HT-29 (cell line): Measurements from ENCODE around the gene IFITM1. TPM values are rescaled to one million over a fixed set of nuclear protein-coding genes. Genes with fewer than 3 reads are reported as not detected.
"Not testable (repeated sequence)": the region's sequence is repeated elsewhere in the genome, so short reads cannot be mapped to it uniquely, and the experiment has no call there.

Source experiments
- DNase-seq: peaks from one replicate; pipeline ENCODE4 v3.0.0-alpha.2; 2015; ENCODE audit warnings: low spot score
- total RNA-seq: library from RNA; depleted of rRNA; stranded (reverse); fragments of >200 nt; shearing (Covaris generic); gene quantifications from 2 replicates; pipeline ENCODE4 v1.2.3, GENCODE V29; 2014

The IFITM1 gene
- total RNA-seq, 1 experiment from 2014 or later, result 6.8 TPM

DNA sequence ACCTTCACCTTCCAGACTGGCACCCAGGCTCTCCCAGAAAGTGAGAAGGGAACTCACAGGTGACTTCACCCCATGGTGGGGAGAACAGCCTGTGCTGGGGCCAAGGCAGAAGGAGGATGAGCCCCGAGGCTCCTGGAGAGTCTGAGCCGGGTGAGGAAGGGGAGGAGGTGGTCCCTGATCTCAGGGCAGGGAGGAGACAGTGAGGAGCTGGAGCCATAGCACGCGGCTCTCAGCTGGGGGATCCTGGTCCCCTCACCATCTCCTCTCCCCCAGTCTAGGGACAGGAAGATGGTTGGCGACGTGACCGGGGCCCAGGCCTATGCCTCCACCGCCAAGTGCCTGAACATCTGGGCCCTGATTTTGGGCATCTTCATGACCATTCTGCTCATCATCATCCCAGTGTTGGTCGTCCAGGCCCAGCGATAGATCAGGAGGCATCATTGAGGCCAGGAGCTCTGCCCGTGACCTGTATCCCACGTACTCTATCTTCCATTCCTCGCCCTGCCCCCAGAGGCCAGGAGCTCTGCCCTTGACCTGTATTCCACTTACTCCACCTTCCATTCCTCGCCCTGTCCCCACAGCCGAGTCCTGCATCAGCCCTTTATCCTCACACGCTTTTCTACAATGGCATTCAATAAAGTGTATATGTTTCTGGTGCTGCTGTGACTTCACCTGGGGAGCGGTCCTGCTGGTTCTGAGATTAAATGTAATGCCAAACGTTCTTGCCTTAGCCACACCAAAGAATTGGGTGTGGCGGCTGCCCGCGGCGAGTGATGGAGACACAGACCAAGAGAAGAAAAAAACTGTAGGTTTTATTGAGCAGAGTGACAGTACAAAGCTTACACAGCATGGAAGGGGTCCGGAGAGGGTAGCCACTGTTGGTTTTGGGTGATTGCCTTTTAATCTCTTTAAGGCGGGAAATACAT is 4.8 kb upstream of the IFITM1 start:
- not testable (repeated sequence) for DNase-seq

DNA sequence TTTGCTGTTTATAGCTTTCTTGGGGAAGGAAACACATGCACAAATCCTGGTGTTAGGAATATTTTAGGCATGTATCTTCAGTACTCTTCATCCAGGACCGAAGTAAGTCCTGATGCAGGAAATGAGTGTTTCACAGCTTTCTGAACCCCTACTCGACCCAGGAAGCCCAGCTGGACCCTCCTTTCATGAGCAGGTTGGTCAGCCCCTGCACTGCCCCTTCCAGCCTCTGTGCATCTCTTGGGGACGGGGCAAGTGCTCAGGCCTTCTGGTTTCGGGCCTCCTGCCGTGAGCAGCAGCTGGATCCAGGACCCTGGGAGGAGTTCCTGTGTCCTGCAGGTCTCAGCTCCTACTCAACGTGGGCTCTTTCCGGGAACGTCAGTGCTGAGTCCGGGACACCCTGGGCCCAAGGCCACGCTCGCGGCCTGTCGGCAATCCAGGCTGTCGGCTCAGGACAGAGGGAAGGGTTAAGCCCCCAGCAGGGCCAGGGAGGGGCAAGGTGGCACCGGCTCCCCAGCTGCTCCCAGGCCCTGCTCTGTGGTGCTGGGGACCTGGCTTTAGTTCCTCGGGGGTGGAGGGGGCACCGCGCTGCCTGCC is 3.8 kb upstream of the IFITM1 start:
- DNase-seq, result not testable (repeated sequence)

DNA sequence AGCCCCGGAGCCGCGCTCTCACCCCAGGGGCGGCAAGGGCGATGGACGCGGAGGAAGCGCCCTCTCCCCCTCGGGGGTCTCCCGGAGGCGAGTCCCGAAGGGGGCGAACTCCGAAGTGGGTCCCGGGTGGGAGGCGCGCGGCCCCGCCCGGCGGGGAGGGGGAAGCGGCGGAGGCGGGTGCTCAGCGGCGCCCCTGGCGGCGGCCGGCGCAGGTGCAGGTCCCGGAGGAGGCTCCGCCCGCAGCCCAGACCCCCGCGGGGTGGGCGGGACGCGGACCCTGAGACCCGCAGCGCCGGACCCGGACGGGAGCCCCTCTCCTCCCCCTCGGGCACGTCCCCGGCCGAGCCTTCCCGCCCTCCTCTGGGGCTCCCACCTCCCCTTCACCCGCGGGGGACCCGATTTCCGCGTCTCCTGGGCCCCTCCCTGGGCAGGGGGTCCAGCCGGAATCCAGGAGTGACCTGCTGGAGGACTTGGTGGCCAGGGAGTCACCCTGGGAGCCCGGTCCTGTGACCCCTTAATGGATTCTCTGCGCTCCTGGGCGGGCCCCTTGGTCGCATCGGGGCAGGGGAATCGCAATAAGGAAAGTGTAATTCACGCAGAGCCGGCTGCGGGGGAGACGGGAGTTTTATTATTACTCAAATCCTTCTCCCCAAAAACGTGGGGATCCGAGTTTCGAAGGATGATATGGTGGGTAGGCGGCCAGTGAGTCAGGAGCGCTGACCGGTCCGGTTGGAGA is 2.7 kb upstream of the IFITM1 start:
- DNase-seq, result not testable (repeated sequence)

DNA sequence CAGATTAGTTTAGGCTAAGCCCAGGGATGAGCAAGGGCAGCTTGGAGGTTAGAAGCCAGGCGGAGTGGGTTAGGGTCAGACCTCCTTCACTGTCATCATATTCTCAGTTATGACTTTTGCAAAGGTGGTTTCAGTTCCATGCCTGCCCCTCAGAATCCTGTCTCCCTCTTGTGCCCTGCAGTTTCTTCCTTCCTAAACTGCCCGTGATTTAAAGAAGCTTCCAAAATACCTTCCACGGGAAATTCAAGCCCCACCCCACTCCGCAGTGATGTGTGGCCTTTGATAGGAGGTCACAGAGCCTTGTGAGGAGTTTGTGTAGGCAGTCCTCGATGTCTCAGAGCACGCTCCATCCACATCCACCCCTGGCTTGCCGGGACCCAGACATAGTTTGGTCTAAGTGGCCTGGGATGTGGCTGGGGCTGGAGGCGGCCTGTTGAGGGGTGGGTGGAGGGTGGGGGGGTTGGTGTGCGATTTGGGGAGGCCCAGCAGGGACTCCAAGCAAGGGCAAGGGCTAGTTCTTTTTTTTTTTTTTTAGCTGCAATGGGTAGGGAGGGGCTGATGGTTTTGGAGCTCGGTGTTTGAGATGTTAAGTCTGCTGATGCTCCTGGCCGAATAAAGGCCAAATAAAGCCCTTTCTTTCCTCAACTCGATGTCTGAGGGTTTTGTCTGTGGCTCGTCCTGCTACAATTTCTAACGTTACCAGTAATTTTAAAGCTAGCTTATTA is 1.6 kb upstream of the IFITM1 start:
- DNase-seq, result no peak

DNA sequence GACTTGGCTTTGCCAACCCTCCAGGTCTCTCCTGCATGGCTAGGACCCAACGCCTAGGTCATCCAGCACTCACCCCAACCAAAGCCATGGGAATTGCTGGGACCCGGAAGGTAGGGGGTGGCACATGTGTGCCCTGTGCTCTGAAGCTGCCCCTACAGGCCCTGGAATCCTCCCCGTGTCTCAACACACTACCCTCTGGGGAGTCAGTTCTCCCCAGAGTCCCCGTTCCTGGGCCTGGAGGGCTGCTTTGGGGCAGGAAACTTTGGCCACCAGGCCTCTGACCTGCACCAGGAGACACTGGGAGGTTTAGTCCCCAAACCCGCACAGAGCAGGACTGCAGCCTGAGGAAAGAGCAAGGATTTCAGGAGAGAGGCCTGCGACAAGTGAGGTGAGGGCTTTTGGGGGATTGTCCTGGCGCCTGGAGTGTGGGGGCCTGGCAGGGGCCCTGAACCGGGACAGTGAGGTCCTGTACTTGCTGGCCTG is 495 bp upstream of the IFITM1 start:
- DNase-seq, result no peak

DNA sequence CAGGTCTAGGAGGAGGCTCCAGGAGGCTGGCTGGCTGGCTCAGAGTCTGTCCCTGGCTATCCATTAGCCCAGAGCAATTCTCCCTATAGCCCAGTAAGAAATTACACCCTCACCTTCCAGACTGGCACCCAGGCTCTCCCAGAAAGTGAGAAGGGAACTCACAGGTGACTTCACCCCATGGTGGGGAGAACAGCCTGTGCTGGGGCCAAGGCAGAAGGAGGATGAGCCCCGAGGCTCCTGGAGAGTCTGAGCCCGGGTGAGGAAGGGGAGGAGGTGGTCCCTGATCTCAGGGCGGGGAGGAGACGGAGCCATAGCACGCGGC is 675 bp downstream of the IFITM1 start:
- DNase-seq, result not testable (repeated sequence)

DNA sequence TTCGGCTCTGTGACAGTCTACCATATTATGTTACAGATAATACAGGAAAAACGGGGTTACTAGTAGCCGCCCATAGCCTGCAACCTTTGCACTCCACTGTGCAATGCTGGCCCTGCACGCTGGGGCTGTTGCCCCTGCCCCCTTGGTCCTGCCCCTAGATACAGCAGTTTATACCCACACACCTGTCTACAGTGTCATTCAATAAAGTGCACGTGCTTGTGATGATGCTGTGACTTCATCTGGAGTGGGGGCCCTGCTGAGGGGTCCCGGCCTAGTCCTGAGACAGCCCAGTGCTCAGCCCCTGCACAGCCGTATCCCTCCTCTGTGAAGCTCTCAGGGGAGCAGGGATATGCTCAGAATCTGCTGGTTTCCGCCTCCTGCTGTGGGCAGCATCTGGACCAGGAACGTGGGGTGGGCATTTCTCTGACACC is 1.2 kb downstream of the IFITM1 start:
- no peak for DNase-seq

DNA sequence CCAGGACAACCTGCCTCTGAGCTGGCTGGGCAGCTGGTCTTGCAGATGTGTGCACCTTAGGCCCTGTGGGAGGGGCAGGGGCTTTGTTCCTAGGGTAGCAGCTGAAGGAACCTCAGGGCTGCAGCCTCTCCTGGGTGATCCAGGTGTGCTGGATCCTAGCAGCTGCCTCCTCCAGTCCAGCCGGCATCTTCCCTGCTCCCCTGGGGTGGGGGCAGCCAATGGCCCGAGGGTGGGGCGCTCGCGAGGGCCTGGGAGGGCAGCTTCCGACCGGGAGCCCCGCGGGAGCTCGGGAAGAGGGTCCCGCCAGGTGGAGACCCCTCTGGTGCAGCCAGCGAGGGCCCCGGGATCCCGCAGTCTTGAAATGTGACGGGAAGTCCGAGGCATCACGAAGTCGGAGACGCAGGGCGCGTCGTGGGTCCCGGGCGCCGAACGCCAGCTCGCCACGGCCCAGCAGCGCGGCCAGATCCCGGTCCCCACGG is 1.7 kb downstream of the IFITM1 start:
- no peak for DNase-seq

DNA sequence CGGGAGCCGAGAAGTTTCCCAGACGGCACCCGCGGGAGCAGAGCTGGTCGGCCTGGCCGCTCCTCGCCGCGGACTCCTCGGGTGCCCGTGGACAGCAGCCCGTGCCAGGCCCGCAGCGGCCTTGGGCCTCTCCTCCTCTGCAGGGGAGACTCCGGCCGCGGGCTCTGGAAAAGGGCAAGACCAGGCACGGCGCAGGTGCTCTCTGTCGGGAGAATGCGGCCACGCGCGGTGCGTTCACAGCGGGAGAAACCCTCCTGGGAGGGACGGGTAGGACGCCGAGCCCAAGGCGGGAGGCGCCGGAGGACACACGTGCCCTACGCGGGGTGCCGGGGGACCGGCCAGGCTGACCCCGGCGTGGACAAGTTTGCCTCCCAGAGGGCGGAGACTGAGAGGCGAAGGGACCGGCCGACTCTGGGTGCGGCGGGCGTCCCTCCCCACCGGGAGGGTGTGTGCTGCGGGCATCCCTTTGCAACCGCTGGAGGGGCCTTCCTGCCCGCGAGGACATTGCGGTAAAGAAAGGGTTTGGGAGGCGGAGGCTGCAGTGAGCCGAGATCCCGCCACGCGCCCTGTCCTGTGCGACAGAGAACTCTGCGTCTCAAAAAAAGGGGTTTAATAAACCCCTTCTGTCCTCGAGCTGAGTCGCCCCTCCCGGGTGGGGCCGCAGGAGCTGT is 2.3 kb downstream of the IFITM1 start:
- DNase-seq, result no peak

DNA sequence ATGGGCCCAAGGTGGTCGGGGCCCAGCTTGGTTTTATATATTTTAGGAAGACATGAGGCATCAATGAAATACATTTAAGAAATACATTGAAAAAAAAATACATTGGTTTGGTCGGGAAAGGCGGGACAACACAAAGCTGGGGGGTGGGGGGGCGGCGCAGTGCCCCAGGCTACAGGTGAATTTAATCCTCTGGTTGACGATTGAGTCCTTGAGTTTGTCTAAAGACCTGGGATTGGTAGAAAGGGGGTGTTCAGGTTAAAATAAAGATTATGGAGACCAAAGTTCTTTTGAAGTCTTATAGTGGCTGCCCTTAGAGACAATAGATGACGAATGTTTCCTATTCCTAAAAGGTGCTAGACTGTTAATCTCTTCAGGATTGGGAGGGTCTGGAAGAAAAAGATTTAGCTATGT is 3.1 kb downstream of the IFITM1 start:
- DNase-seq, result no peak

DNA sequence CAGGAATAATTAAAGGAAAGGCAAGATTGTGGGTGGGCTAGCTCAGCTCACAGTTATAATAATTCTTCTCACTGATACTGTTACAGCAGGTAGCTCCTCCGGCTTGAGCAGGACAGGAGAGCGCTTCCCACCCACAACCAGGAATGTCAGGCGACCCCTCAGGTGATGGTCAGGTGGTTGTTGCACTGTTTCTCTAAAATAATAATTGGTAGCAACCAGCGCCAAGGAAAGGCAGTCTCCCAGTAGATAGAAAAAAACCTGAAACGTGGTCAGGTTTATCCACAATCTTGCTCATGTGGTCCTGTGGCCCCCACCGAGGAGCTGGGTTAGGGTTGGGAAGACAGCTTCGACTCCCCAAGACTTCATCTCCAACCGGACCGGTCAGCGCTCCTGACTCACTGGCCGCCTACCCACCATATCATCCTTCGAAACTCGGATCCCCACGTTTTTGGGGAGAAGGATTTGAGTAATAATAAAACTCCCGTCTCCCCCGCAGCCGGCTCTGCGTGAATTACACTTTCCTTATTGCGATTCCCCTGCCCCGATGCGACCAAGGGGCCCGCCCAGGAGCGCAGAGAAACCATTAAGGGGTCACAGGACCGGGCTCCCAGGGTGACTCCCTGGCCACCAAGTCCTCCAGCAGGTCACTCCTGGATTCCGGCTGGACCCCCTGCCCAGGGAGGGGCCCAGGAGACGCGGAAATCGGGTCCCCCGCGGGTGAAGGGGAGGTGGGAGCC is 4.0 kb downstream of the IFITM1 start:
- DNase-seq, result not testable (repeated sequence)

DNA sequence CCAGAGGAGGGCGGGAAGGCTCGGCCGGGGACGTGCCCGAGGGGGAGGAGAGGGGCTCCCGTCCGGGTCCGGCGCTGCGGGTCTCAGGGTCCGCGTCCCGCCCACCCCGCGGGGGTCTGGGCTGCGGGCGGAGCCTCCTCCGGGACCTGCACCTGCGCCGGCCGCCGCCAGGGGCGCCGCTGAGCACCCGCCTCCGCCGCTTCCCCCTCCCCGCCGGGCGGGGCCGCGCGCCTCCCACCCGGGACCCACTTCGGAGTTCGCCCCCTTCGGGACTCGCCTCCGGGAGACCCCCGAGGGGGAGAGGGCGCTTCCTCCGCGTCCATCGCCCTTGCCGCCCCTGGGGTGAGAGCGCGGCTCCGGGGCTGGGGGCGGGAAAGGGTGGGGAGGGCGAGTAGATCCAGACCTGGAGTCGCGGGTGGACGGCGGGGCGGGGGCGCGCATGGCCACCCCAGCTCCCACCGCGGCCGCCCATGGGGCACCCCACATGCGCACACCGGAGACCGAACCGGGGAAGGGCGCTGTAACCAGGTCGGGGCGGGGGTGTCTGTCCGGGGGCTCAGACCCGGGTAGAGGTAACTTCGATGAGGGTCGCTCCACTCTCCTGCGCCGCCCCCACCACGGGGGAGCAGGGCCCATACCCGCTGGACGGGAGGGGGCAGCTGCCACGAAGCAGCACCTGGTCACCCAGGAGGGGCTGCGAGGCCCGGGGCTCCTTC is 4.7 kb downstream of the IFITM1 start:
- not testable (repeated sequence) for DNase-seq

DNA sequence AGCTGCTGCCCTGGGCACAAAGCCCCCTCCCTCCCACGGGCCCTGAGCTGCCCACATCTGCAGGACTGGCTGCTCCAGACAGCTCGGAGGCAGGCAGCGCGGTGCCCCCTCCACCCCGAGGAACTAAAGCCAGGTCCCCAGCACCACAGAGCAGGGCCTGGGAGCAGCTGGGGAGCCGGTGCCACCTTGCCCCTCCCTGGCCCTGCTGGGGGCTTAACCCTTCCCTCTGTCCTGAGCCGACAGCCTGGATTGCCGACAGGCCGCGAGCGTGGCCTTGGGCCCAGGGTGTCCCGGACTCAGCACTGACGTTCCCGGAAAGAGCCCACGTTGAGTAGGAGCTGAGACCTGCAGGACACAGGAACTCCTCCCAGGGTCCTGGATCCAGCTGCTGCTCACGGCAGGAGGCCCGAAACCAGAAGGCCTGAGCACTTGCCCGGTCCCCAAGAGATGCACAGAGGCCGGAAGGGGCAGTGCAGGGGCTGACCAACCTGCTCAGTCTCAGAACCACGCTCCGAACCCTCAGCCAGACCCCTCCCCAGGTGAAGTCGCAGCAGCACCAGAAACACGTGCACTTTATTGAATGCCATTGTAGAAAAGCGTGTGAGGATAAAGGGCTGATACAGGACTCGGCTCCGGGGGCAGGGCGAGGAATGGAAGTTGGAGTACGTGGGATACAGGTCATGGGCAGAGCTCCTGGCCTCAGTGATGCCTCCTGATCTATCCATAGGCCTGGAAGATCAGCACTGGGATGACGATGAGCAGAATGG is 5.5 kb downstream of the IFITM1 start:
- not testable (repeated sequence) for DNase-seq

DNA sequence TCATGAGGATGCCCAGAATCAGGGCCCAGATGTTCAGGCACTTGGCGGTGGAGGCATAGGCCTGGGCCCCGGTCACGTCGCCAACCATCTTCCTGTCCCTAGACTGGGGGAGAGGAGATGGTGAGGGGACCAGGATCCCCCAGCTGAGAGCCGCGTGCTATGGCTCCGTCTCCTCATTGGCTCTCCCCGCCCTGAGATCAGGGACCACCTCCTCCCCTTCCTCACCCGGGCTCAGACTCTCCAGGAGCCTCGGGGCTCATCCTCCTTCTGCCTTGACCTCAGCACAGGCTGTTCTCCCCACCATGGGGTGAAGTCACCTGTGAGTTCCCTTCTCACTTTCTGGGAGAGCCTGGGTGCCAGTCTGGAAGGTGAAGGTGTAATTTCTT is 6.0 kb downstream of the IFITM1 start:
- DNase-seq, result not testable (repeated sequence)

DNA sequence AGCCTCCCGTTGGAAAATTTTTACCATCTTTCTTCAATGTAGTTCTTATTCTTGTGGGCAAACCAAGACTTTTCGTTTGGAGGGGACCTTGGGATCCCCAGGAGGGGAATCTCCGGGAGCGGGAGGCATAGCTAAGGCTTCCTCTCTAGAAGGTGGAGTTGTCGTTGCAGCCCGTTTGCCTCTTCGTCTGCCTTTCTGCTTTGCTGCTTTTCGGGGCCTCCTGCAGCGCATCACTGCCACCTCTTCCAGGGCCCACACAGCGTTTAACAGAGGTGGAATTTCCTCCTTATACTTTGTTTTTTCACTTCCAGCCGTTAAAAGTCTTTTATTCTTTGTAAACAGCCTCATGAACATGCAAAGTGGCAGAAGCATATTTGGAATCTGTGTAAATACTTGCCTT is 10.3 kb downstream of the IFITM1 start:
- no peak for DNase-seq

DNA sequence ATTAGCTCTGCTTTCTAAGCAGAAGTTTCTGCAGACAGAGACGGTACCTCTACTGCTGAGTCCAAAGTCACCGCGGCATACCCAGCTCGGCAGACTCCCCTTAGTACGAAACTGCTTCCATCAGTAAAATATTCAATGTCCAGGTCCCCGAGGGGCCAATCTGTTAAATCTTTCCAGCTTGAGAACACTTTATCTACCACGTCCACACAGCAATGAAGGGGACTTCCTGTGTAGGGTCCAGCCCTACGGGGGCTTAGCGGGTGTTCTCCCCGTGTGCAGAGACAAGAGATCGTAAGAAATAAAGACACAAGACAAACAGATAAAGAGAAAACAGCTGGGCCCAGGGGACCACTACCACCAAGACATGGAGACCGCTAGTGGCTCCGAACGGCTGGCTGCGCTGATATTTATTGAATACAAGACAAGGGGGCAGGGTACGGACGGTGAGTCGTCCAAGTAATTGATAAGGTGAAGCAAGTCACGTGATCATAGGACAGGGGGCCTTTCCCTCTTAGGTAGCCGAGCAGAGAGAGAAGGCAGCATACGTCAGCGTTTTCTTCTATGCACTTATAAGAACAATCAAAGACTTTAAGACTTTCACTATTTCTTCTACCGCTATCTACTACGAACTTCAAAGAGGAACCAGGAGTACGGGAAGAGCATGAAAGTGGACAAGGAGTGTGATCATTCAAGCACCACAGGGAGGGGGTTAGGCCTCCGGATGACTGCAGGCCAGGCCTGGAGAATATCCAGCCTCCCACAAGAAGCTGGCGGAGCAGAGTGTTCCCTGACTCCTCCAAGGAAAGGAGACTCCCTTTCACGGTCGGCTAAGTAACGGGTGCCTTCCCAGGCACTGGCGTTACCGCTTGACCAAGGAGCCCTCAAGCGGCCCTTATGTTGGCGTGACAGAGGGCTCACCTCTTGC is 11.0 kb downstream of the IFITM1 start:
- not testable (repeated sequence) for DNase-seq

DNA sequence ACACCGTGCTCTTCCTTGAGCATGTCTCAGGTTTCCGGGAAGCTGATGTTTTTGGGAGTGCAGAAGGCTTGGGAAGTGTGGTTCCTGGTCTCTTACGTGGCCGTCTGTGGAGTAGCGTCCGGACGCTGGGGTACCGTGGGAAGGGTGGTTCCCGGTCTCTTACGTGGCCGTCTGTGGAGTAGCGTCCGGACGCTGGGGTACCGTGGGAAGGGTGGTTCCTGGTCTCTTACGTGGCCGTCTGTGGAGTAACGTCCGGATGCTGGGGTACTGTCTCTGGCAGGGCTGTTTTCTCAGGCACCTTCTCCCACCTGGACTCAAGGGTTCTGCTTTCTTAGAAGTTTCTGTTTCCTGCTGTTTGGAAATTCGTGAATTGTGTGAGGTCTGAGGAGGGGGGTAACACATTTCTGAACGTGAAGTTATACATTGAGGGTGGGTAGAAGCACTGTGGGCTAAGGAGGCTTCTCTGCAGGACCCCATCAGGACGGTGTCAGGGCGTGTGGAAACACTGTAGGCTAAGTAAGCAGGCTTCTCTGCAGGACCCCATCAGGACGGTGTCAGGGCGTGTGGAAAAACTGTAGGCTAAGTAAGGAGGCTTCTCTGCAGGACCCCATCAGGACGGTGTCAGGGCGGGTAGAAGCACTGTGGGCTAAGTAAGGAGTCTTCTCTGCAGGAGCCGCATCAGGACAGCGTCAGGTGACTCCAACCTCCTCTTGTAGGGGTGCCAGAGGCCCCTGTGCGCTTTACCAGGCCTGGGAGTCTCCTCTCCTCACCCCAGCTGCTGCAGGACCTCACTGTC is 12.2 kb downstream of the IFITM1 start:
- DNase-seq, result no peak
